ENCODE measurements around the gene FBXW9.

- TF ChIP-seq CTCF (conservative IDR thresholded peaks at IDR 0.05; ENCODE audit: low read depth in 2 of 2) = no peak
- TF ChIP-seq JUNB (IDR thresholded peaks at IDR 0.05; ENCODE audit: unreplicated experiment) = no peak
- TF ChIP-seq EZH2phosphoT487 (IDR thresholded peaks at IDR 0.05; ENCODE audit: unreplicated experiment) = no peak
- no peak for TF ChIP-seq REST (IDR thresholded peaks at IDR 0.05; ENCODE audit: unreplicated experiment)
- no peak for TF ChIP-seq EZH2 (IDR thresholded peaks at IDR 0.05; ENCODE audit: low read depth, unreplicated experiment)
- TF ChIP-seq ZNF114 (CRISPR knock-in tag; IDR thresholded peaks at IDR 0.05) = no peak
- no peak for TF ChIP-seq POLR2AphosphoS5 (IDR thresholded peaks at IDR 0.05; ENCODE audit: low read depth)
- no peak for TF ChIP-seq CREB1 (CRISPR knock-in tag; IDR thresholded peaks at IDR 0.05; ENCODE audit: low read depth)
- no peak for TF ChIP-seq ZNF331 (CRISPR knock-in tag; IDR thresholded peaks at IDR 0.05; ENCODE audit: low read depth)
- TF ChIP-seq NANOG (IDR thresholded peaks at IDR 0.05; ENCODE audit: borderline replicate concordance) = no peak
Measured at GRCh38 chr19:12676928-12677327, 19.5 kb downstream of the FBXW9 start.
